Medulla oblongata (tissue), 1 donor: ENCODE data around the gene CRYBG1.
A peak's percentile ranks its signal among the peaks of the same experiment; 100 is the strongest.

Source experiments
- DNase-seq: peaks from one replicate; pipeline ENCODE4 v3.0.0-alpha.2; 2015; ENCODE audit errors: extremely low spot score

CRYBG1 gene

DNA sequence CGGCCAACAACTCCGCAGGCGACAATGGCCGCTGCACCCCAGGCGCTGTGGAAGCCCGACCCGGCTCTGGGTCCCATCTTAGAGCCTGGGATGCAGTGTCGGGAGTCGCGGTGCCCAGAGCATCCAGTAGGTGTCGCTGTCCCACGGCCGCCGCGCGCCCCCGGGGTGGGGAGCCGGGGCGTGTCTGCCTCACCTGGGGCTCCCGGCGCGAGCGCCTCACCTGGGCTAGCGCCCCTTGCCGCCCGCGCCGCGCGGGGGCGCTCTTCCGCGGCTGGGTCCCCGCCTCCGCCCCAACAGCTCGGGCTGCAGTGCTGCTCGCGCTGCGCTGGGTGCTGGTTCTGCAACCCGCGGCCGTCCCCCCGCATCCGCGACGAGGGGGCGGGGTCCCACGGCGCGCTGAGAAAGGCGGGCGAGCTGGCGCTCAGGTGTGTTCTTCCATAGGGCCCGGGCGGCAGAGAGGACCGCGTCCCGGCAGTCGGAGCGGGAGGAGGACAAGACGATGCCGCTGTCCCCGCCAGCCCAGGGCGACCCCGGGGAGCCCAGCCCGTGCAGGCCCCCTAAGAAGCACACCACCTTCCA, at the start of gene CRYBG1:
CRYBG1 (plus strand) TSS at position 308 of the 579 bp plus-strand sequence; CDS start at position 500, 192 bp downstream.
- DNase-seq, result peak; percentile 15

GRCh38 chr6:106315765-106316374, 44.6 kb upstream of the CRYBG1 start:
- no peak for DNase-seq

DNA sequence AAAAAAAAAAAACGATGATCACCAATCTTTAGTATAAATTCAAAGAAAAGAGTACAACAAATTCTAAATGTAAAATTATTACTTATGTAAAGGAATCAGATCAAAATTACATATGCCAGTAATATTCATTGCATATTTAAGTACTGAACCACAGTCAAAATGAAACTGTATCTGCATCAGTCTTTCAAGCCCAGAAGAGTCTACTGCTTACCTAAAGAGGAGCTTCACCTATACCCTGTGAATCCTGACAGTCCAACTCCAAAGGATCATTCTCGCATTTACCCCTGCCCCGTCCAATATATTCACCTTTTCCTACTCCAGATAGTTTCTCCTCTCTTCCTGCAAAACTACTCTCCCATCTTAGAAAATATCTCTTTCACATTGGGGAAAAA, 44.1 kb upstream of the CRYBG1 start:
- DNase-seq, result no peak

DNA sequence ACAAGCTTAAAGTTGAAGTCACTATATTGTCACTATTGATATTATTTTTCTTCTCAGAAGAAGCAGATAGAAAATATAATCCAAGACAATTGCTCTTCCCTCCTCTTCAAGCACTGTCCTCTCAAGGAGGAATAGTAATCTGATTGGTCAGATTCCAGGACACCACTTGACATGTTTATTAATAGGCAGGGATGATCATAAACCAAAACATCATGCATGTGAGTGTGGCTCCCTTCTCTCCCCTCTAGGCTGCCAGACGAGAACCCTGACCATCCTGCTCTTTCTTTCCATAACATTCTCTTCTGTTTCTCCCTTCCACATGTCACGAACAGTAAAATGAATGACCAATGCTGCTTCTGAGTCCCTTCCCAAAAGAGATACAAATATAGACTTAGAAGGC, 42.5 kb upstream of the CRYBG1 start:
- DNase-seq, result no peak

DNA sequence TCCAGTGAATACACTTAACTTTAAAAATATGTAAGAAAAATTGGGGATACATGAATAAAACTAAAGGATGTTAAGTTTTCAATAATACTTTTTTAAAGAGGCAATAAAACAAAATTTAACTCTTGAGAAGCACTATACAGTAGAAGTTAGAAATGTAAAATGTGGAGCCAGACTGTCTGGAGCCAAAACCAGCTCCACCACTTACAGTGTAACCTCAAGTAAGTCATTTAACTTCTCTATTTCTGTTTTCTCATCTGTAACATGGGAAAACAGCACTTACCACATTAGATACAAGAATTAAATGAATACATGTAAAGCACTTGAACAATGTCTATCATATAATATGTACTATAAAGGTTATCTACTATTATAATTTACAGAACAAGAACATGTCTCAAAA, 41.7 kb upstream of the CRYBG1 start:
- no peak for DNase-seq

- DNase-seq, result no peak
These were observed 38.6 kb upstream of the CRYBG1 start for GRCh38 chr6:106321940-106322339.

DNA sequence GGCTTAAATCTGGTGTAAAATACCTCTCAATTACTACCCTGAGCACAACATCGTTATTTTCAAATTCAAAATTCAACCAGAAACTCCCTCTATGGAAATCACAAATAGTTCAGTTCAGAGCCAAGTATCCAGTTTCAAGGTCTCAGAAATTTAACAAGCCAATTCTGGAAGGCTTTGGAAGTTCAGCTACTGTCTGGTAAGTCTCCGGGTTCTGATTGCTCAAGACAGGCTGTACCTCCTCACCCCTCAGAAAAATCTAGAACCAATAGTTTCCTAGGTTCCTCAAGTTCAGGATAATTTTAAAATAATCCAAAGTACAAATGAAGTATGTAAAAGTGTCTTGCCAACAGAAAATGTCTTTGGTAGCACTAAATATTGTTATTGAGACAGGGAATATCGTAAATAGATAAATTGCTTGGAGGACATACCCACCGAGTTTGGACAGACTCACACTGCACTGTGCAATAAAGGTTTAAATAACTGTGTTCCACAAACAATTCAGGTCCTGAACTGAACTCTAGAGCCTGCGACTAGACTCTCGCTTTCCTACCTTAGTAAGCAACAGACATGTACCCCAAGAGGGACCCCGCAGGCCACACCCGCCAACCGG, 35.7 kb upstream of the CRYBG1 start:
- no peak for DNase-seq

DNA sequence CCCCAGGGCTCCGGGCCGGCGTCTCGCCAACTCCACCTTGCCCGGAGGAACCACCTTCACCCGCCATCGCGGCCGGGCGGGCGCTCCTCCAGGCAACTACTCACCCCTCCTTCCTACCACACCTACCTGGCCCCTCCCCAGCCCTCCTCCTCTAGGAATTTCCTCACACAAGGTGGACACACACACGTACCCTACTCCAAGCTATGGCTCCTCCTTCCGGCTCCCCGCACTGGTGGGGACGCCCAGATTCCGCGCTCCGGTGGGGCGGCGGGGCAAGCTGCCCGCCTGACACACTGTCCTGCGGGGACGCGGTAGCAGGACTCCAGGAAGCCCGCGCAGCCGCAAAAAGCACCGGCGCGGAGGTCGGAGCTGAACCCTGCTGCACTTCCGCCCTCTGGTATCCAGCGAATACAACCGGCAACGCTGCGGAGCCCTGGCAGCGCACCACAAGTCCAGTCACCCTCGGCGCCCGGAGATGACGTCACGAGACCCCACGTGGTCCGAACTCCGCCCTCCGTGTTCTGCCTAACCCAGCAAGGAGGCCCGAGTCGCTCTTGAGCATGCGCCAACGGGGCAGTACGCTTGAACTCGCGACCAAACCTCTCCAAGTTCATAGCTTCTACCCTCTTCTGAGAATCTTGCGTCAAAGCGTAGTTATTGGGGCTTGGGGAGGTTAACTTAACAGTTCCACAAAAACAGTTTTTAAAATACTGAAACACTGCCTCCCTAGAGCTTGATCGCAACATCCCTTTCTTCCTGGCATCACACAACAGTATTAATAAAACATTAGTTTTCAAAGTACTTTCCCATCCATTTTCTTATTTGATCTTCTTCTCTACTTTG, 35.0 kb upstream of the CRYBG1 start, which contains the start of gene ATG5:
ATG5 (minus strand) TSS at position 425 of the 843 bp plus-strand sequence. CDS start 9,552 bp downstream, outside the sequence.
- peak; percentile 98 for DNase-seq

- DNase-seq, result peak; percentile 41
These were observed 25.7 kb upstream of the CRYBG1 start for GRCh38 chr6:106334646-106335448.

GRCh38 chr6:106339334-106340029, 21.0 kb upstream of the CRYBG1 start:
- peak; percentile 81 for DNase-seq

DNA sequence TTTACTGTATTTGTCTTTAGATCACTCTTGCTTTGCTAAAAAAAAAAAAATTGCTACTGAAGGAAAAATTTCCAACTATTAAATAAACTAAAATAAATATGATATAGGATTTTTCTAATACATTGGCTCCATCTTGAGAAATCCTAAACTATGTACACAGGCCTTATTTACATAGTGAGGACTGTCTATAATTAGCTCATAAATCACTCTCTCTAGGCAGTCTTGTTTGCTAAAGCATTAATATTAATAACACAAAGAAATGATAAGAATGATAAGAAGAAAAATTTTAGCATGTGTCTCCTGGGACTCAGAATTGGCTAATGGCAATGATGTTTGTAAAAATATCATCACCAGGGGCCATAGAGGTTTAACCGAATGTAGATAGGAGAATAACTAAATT, 13.3 kb upstream of the CRYBG1 start:
- DNase-seq, result no peak

GRCh38 chr6:106356378-106356777, 4.1 kb upstream of the CRYBG1 start:
- DNase-seq, result no peak

DNA sequence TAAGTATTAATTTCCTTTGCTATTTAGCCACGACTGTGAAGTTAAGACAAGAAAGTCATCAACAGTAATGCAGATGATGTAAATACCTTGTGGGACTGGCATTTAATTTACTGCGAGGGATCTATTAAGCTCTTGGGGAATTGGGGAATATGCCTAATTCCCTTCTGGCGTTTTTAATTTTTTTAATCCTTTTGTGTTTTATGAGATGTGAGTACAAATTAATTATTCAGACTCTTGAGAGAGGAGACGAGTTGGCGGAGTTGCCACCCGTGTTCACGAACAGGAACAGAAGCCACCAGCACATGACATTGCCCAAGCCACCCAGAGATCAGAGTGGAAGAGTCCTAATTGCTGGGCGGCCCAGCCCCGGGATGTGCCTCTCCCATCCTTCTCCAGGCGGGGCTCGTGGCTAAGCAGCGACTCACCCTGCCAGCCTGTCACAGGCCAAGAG, 533 bp upstream of the CRYBG1 start:
- DNase-seq, result no peak

GRCh38 chr6:106360989-106361430, 493 bp downstream of the CRYBG1 start:
- no peak for DNase-seq

DNA sequence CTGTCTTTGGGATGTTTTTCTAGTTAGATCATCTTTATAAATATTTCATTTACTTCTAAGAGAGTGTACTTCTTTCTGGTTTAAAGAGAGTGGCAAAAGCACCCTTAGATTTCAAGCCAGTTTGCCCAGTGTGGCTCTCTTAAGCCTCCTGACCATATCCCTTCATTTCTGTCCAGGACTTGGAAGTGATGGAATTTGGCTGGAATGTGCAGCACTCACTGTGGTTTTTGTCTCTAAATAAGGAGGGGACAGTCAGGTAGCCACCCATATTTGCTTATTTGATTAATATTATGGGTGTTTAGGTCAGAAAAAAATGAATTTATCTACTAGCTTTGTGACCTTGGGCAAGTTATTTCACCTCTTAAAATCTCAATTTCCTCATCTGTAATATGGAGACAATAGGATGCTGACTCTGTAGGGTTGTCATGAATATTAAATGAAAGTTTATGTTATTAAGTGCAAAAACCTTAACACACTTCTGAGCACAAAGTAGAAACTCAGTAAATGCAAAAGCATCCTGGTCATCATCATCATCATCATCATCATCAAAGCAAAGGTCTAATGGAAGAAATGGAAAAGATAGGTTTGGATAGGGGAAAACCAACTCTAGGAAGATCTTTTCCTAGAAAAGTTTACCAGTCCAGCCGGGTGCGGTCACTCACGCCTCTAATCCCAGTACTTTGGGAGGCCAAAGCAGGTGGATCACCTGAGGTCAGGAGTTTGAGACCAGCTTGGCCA, 3.1 kb downstream of the CRYBG1 start:
- DNase-seq, result no peak

GRCh38 chr6:106369739-106370138, 9.2 kb downstream of the CRYBG1 start:
- no peak for DNase-seq

GRCh38 chr6:106370639-106371038, 10.1 kb downstream of the CRYBG1 start:
- no peak for DNase-seq

GRCh38 chr6:106372838-106373501, 12.5 kb downstream of the CRYBG1 start:
- no peak for DNase-seq

GRCh38 chr6:106373502-106374239, 13.2 kb downstream of the CRYBG1 start:
- no peak for DNase-seq
